Karpas-422 (cell line): ENCODE results near the gene AP5Z1. TPM values are rescaled to one million over a fixed set of nuclear protein-coding genes. Genes with fewer than 3 reads are reported as not detected.

Experiments used
- DNase-seq: peaks from one replicate; pipeline ENCODE4 v3.0.0-alpha.2; 2015
- H2AFZ ChIP-seq: fragments of 200-600 bp; sonication (generic); 2 replicates; pipeline ENCODE4 v1.6.1; 2014; ENCODE audit warnings: antibody characterized with exemption, low read length, mixed read lengths
- H3K27ac ChIP-seq: fragments of 200-600 bp; sonication (generic); 2 replicates; pipeline ENCODE4 v1.5.1; 2014; ENCODE audit warnings: mild to moderate bottlenecking, low read length, moderate library complexity
- H3K27me3 ChIP-seq: fragments of 200-600 bp; sonication (generic); 2 replicates; pipeline ENCODE4 v1.6.1; 2014; ENCODE audit warnings: low read length, mixed read lengths
- H3K36me3 ChIP-seq: fragments of 200-600 bp; sonication (generic); 2 replicates; pipeline ENCODE4 v1.6.1; 2014; ENCODE audit warnings: low read length, mixed read lengths; ENCODE audit not compliant: insufficient read depth
- H3K4me1 ChIP-seq: fragments of 200-600 bp; sonication (generic); 2 replicates; pipeline ENCODE4 v1.6.1; 2014; ENCODE audit warnings: mild to moderate bottlenecking, low read length, mixed read lengths
- H3K4me2 ChIP-seq: fragments of 200-600 bp; sonication (generic); 2 replicates; pipeline ENCODE4 v1.6.1; 2014; ENCODE audit warnings: low read length, low read depth, mild to moderate bottlenecking; ENCODE audit not compliant: poor library complexity, severe bottlenecking
- H3K4me3 ChIP-seq: fragments of 200-600 bp; sonication (generic); 2 replicates; pipeline ENCODE4 v1.5.1; 2014; ENCODE audit warnings: mild to moderate bottlenecking, antibody characterized with exemption, low read length, mixed read lengths
- H3K79me2 ChIP-seq: fragments of 200-600 bp; sonication (generic); 2 replicates; pipeline ENCODE4 v1.6.1; 2014; ENCODE audit warnings: mild to moderate bottlenecking, low read length, mixed read lengths
- H3K9ac ChIP-seq: fragments of 200-600 bp; sonication (generic); 2 replicates; pipeline ENCODE4 v1.6.0; 2014; ENCODE audit warnings: low read length
- H3K9me2 ChIP-seq: fragments of 200-600 bp; sonication (generic), shearing (Covaris generic); replicated peaks from 2 replicates; pipeline ENCODE4 v1.6.0; 2014; ENCODE audit warnings: mild to moderate bottlenecking, low read length, moderate library complexity; ENCODE audit not compliant: insufficient read depth
- H3K9me3 ChIP-seq: fragments of 300-700, 200-600 bp; sonication (generic); 2 replicates; pipeline ENCODE4 v1.6.1; 2014; ENCODE audit warnings: low read length, mixed read lengths
- H4K20me1 ChIP-seq: fragments of 200-600 bp; sonication (generic); 2 replicates; pipeline ENCODE4 v1.6.1; 2014; ENCODE audit warnings: mild to moderate bottlenecking, antibody characterized with exemption, low read length, low read depth; ENCODE audit not compliant: insufficient read depth
- total RNA-seq: library from RNA; depleted of rRNA; stranded (reverse); fragments of >200 nt; shearing (Covaris generic); gene quantifications from 2 replicates; pipeline ENCODE4 v1.2.3, GENCODE V29; 2014; ENCODE audit warnings: low replicate concordance

AP5Z1 gene
- total RNA-seq, 1 experiment from 2014 or later = 14.5 TPM

DNA sequence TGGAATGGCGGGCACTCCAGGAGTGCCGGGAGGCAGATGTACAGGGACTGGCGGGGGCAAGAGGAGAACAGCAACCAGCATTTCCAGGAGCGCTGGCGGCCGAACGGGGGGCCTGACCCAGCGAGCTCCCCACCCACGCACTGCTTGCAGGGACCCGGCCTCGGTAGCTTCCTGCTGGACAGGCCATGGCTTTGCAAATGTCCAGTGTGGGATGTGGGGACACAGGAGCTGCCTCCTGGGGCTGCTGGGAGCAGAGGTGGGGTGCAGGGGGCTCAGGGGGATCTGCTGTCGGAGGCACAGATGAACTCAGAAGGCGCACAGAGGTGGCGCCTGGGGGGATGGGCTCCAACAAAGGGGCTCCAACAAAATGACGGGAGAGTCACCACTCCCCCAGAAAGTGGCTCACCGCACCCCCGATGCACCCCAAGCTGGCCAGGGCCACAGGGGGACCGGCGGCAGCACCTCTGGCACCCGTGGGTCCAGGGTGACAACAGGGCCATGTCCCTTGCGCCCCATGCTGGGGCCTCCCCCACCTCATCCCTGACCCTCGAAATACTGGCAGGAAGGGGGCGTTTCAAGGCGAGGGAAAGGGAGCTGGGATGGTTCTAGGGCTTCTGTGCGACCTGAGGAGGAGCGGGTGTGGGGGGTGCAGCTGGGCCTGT lies 41.1 kb downstream of the AP5Z1 start:
- Histone ChIP-seq H3K36me3 (no peaks in the 10 kb centered on the region), H3K4me3 (no peak overlapping the region), H4K20me1 (no peaks in the 10 kb centered on the region), H3K79me2 (no peaks in the 10 kb centered on the region), H3K9me2 (no peaks in the 10 kb centered on the region), H2AFZ (no peak overlapping the region), H3K4me1 (no peaks in the 10 kb centered on the region), H3K9ac (no peak overlapping the region), H3K27ac (no peak overlapping the region), H3K9me3 (no peaks in the 10 kb centered on the region), H3K27me3 (no peaks in the 10 kb centered on the region), H3K4me2 (no peak overlapping the region)
- DNase-seq = no peak

DNA sequence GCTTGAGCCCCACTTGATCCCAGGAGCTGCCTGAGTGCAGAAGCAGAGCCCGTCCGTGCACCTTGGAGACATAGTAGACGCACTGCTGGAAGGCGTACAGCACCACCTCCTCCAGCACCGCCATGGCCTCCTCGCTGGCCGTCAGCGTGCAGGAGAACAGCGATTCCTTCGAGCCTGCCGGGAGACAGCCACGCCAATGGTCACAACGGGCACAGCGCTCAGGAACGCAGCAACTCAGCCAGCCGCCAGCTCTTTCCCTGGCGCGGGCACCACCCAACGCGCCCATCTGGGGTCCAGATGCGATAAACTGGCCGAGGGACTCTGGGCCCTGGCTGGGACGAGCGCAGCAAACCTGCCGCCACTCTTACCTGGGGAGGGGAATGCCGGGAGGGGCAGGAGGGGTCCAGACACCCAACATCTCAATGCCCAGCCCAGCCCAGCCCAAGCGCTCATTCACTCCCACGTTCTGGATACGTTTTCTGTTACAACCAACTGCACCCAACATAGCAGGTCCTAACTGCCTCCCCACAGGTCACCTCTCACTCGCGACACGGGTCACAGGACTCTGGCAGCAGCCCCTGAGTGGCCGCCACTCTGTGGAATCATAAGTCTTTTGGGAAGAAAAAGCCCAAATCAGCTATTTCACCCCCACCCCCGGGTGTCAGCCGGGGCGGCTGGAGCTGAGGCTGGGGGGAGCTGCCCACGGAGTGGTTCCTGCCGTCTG lies 41.9 kb downstream of the AP5Z1 start:
- no peak for DNase-seq
- Histone ChIP-seq H3K9me3 (no peaks in the 10 kb centered on the region), H3K27ac (no peak overlapping the region), H2AFZ (no peak overlapping the region), H3K4me3 (no peak overlapping the region), H3K79me2 (no peaks in the 10 kb centered on the region), H4K20me1 (no peaks in the 10 kb centered on the region), H3K4me2 (no peak overlapping the region), H3K9ac (no peak overlapping the region), H3K9me2 (no peaks in the 10 kb centered on the region), H3K4me1 (no peaks in the 10 kb centered on the region), H3K36me3 (no peaks in the 10 kb centered on the region), H3K27me3 (no peaks in the 10 kb centered on the region)

DNA sequence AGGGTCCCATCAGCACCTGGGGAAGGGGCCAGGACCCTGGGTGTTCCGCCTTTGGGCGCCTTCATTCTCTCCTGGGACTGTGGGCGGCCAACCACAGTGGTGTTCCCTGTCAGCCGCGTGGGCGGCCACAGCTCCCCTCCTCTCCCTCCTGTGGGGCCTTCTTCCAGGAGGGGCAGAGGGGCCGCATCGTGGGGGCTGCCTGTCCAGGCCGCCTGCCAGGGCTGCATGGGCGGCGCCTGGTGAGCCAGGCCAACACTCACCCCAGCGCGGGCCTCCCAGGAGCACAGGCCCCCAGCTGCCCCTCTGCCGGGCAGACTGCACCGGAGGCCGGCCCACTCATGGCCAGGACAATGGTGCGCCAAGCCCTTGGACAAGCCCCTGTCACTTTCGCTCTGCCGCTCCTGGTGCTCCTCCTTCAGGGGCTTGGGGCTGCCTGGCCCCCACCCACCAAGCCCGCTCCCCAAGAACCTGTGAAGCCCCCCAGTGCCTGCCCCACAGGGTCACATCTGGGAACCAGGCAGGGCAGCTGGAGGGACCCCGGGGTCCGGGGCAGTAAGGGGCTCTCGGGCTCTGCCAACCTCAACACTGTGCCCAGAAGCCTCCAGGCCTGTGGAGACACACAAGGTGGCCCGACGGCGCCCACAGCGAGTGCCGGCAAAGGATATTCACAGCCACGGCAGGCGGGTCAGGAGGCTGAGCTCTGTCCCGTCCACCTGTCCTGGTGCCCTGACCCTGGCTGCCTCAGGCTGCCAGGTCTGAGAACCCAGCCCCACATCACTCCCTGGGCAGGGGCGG lies 42.8 kb downstream of the AP5Z1 start:
- DNase-seq = no peak
- no peaks in the 10 kb centered on the region for H3K27me3 ChIP-seq

DNA sequence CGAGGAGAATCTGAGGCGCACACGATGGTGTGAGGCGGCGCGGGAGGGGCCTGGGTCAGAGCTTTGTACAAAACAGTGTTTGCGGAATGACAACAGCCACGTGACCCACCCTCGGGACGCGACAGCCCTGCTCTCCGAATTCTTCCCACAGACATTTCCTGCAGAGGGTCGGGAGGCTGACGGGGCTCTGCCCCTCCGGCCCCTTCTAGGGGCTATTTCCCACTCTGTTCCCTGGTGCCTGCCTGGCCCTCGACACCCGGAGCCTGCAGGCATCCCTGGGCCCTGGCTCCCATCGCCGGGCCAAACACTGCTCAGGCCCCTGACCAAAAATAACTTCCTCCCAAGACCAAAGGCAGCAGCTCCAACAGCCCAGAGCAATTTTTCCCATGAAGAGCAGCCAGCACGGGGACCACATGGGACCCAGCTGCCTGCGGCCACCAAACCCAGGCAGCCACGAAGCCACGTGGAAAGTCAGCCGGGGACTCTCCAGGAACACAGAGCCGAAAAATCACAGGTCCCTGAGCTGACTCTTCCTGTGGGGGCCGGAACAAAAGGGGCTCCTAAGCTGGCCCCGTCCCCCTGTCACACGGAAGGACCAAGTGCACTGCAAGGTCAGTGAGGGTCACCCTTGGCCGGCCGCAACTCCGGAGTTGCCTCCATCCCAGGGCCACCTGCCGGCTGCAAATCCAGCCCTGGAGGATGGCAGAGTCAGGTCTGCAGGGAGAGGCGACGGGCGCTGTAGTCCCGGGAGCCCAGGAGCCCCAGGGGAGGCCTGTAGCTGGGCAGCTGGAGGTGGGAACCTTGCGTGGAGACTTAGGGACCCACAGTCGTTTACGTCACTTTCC lies 44.4 kb downstream of the AP5Z1 start:
- no peaks in the 10 kb centered on the region for H3K27me3 ChIP-seq
- H4K20me1 ChIP-seq = no peaks in the 10 kb centered on the region
- H3K79me2 ChIP-seq = no peaks in the 10 kb centered on the region
- no peaks in the 10 kb centered on the region for H3K4me1 ChIP-seq
- no peak overlapping the region for H3K4me2 ChIP-seq
- H3K9me2 ChIP-seq = no peaks in the 10 kb centered on the region
- H3K4me3 ChIP-seq = no peak overlapping the region
- H3K27ac ChIP-seq = no peak overlapping the region
- H3K9ac ChIP-seq = no peak overlapping the region
- no peaks in the 10 kb centered on the region for H3K36me3 ChIP-seq
- no peaks in the 10 kb centered on the region for H3K9me3 ChIP-seq
- H2AFZ ChIP-seq = no peak overlapping the region
- DNase-seq = no peak

More for the DNA sequence above, 42.8 kb downstream of the AP5Z1 start:
- H3K4me1 ChIP-seq = no peaks in the 10 kb centered on the region
- H4K20me1 ChIP-seq = no peaks in the 10 kb centered on the region
- H3K27ac ChIP-seq = no peak overlapping the region
- H3K4me2 ChIP-seq = no peak overlapping the region
- H3K4me3 ChIP-seq = no peak overlapping the region
- H3K36me3 ChIP-seq = no peaks in the 10 kb centered on the region
- no peaks in the 10 kb centered on the region for H3K9me3 ChIP-seq
- no peak overlapping the region for H2AFZ ChIP-seq
- no peaks in the 10 kb centered on the region for H3K79me2 ChIP-seq
- no peaks in the 10 kb centered on the region for H3K9me2 ChIP-seq
- no peak overlapping the region for H3K9ac ChIP-seq

DNA sequence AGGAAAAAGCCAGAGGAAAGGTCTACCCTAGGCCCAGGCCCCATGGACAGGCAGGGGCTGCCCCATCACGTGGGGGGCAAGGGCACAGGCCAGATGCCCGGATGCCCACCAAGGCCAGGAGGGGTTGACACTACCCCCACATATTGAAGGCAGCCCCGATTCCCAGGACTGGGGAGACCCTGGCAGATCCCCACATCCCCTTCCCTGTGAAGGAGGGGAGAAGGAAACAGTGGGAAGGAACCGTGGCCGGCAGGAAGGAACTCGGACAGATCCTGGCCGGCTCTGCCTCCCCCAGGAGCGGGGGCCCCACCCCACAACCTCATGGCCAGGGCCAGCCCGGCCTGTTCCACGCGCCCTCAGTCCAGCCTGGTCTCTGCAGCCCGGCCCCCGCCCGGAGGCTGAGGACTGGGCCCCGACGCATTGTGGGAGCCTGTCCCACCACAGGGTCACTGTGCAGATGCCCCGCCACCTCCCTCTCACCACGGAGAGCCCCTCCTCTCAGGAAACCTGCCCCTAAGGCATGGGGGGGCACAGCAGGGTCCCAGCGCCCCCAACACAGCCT lies 45.1 kb downstream of the AP5Z1 start:
- Histone ChIP-seq H3K36me3 (no peaks in the 10 kb centered on the region), H3K79me2 (no peaks in the 10 kb centered on the region), H3K27me3 (no peaks in the 10 kb centered on the region), H3K27ac (no peak overlapping the region), H2AFZ (no peak overlapping the region), H3K9ac (no peak overlapping the region), H3K9me2 (no peaks in the 10 kb centered on the region), H3K4me2 (no peak overlapping the region), H3K4me1 (no peaks in the 10 kb centered on the region), H3K9me3 (no peaks in the 10 kb centered on the region), H3K4me3 (no peak overlapping the region), H4K20me1 (no peaks in the 10 kb centered on the region)
- no peak for DNase-seq

DNA sequence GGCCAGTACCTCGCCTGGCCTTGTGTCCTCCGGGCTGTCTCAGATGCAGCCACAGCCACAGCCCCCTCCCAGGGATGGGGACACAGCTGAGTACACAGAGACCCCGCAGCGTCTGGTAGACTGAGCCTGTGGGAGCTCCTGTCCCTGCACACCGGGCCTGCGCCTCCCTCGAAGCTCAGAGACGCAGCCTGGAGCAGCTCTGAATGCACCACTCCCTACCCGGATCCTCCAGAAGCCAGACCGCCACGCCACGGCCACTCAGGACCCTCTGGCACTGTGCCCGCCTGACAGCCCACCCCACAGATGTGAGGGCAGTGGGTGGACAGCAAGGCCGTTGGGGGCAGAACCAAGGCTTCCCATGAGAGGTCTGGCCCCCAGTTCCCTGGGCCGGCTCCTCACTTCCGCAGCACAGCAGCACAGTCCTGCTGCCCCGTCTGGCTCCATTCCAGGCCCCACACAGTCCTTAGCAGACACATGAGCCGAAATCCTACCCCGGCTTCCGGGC lies 45.6 kb downstream of the AP5Z1 start:
- Histone ChIP-seq H3K4me1 (no peaks in the 10 kb centered on the region), H3K4me3 (no peak overlapping the region), H3K9me2 (no peaks in the 10 kb centered on the region), H3K9ac (no peak overlapping the region), H3K27me3 (no peaks in the 10 kb centered on the region), H3K36me3 (no peaks in the 10 kb centered on the region), H4K20me1 (no peaks in the 10 kb centered on the region), H3K79me2 (no peaks in the 10 kb centered on the region), H3K9me3 (no peaks in the 10 kb centered on the region), H2AFZ (no peak overlapping the region), H3K27ac (no peak overlapping the region), H3K4me2 (no peak overlapping the region)
- DNase-seq = no peak

DNA sequence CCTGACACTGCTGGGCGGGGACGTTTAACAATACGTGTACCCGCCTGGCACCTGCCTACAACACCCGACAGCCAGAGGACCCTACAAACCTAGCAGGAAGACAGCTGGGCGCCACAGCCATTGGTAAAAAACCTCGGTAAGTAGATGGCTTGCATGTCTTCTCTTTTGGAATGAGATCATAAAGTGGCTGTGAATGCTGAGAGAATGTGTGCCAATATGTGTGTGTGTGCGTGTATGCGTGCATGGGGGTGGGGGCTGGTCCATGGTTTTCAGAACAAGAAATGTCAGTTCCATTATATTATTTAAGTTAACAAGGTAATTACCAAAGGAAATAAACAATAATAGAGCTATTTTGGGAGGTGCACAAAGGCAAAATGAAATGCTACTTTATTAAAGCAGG lies 47.3 kb downstream of the AP5Z1 start:
- H3K9me2 ChIP-seq = no peaks in the 10 kb centered on the region
- no peak overlapping the region for H2AFZ ChIP-seq
- no peak overlapping the region for H3K9ac ChIP-seq
- no peaks in the 10 kb centered on the region for H3K27me3 ChIP-seq
- DNase-seq = no peak
- no peaks in the 10 kb centered on the region for H3K79me2 ChIP-seq
- H4K20me1 ChIP-seq = no peaks in the 10 kb centered on the region
- H3K4me1 ChIP-seq = no peaks in the 10 kb centered on the region
- H3K36me3 ChIP-seq = no peaks in the 10 kb centered on the region
- no peak overlapping the region for H3K27ac ChIP-seq
- H3K4me3 ChIP-seq = no peak overlapping the region
- no peaks in the 10 kb centered on the region for H3K9me3 ChIP-seq
- no peak overlapping the region for H3K4me2 ChIP-seq
